ENCODE measurements around the gene TRO. TPM values are rescaled to one million over a fixed set of nuclear protein-coding genes. Genes with fewer than 3 reads are reported as not detected.

TRO gene
- 1 to 10 TPM in 4 of 6 donors, under 1 TPM in 1, not detected in 1; 0.40 to 1.6 (median 1.4) TPM for polyA plus RNA-seq (ENCODE audit: low read depth in 6 of 6)

DNA sequence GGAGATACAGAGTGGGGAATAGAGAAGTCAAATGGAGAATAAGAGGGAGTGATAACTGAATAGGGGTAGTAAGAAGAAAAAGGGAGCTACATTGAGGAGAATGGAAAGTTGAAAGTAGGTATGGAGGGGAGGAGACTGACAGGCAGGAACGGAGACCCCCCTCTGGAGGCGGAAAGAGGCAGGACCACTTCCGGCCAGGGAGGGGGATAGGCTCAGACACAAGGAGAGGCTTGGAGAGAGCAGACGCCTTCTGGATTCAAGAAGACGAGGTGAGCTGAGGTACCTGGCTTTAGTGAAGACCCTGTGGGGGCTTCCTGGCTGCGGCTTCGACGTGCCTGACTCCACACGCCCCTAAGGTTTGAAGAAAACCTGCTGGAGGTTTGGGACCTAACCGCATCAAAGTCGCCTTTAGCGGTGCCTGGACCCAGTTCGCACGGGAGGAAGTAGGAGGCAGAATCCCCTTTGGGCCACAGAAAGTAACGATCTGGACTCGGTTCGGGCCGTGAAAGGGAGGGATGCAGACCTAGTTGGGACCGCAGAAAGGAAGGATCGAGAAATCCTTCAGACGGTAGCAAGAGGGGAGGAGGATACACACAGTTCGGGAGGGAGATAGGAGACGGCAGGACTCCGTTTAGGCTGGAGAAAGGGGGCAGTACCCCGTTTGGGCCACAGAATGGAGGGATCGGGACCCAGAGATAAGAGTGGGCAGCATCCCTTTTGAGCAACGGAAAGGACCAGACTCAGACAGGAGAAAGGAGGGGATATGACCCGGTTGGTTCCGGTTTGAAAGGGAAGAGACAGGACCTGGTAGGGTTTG, at the start of gene TRO:
Gene TRO, plus strand, starts transcription at position 215 of the 817 bp plus-strand sequence. CDS start 1,423 bp downstream, outside the sequence.
- DNase-seq (no peak), ATAC-seq (ENCODE audit: low read depth in 2 of 2) (peak in 1 of 2 donors; percentile 16)
- H3K4me1 Mint-ChIP-seq, result peaks cover 15 to 24% (median 21%) of the 10 kb centered on the region in 3 donors
- H3K4me3 Mint-ChIP-seq, result peak within 1 kb of the TSS; percentile 80 to 98 (median 92)
- H3K27ac Mint-ChIP-seq, result peak within 1 kb of the TSS; percentile 44 to 94 (median 74)
- H3K27me3 Mint-ChIP-seq, result peaks cover 0 to 9% (median 4%) of the 10 kb centered on the region in 3 donors
- H3K36me3 Mint-ChIP-seq, result no peaks in the 10 kb centered on the region
- H3K9me3 Mint-ChIP-seq, result peaks cover 0 to 5% (median under 1%) of the 10 kb centered on the region in 7 donors

GRCh38 chrX:54885740-54886139, 34.9 kb upstream of the TRO start:
- peaks cover 0 to 7% of the 10 kb centered on the region in 2 donors for H3K36me3 Mint-ChIP-seq
- no peak overlapping the region for H3K4me3 Mint-ChIP-seq
- ATAC-seq (ENCODE audit: low read depth in 2 of 2), result no peak
- no peak overlapping the region for H3K27ac Mint-ChIP-seq
- peaks cover 0 to 4% (median 0%) of the 10 kb centered on the region in 7 donors for H3K9me3 Mint-ChIP-seq
- H3K4me1 Mint-ChIP-seq, result no peaks in the 10 kb centered on the region
- DNase-seq, result no peak
- peaks cover 8 to 41% (median 35%) of the 10 kb centered on the region in 3 donors for H3K27me3 Mint-ChIP-seq

- H3K27me3 Mint-ChIP-seq, result peaks cover 7 to 41% (median 40%) of the 10 kb centered on the region in 3 donors
Measured at GRCh38 chrX:54891573-54891972, 29.1 kb upstream of the TRO start.

GRCh38 chrX:54894159-54894558, 26.5 kb upstream of the TRO start:
- ATAC-seq (ENCODE audit: low read depth in 2 of 2), result no peak
- no peaks in the 10 kb centered on the region for H3K4me1 Mint-ChIP-seq

More at GRCh38 chrX:54891573-54891972, 29.1 kb upstream of the TRO start:
- Mint-ChIP-seq H3K27ac (no peak overlapping the region), H3K9me3 (peaks cover 0 to 19% (median 17%) of the 10 kb centered on the region in 7 donors), H3K4me3 (no peak overlapping the region), H3K4me1 (no peaks in the 10 kb centered on the region), H3K36me3 (no peaks in the 10 kb centered on the region)
- no peak for ATAC-seq (ENCODE audit: low read depth in 2 of 2)
- DNase-seq, result no peak

GRCh38 chrX:54909941-54910340, 10.7 kb upstream of the TRO start:
- H3K27me3 Mint-ChIP-seq, result no peaks in the 10 kb centered on the region
- H3K4me3 Mint-ChIP-seq, result no peak overlapping the region
- no peak overlapping the region for H3K27ac Mint-ChIP-seq
- DNase-seq (no peak), ATAC-seq (ENCODE audit: low read depth in 2 of 2) (no peak)
- no peaks in the 10 kb centered on the region for H3K36me3 Mint-ChIP-seq
- H3K4me1 Mint-ChIP-seq, result no peaks in the 10 kb centered on the region
- H3K9me3 Mint-ChIP-seq, result peaks cover 4 to 22% (median 9%) of the 10 kb centered on the region in 7 donors

More at GRCh38 chrX:54894159-54894558, 26.5 kb upstream of the TRO start:
- no peaks in the 10 kb centered on the region for H3K36me3 Mint-ChIP-seq
- H3K27me3 Mint-ChIP-seq, result peaks cover 4 to 26% (median 24%) of the 10 kb centered on the region in 3 donors
- no peak overlapping the region for H3K4me3 Mint-ChIP-seq
- DNase-seq, result no peak
- H3K27ac Mint-ChIP-seq, result no peak overlapping the region
- H3K9me3 Mint-ChIP-seq, result peaks cover 0 to 27% (median 19%) of the 10 kb centered on the region in 7 donors

GRCh38 chrX:54921427-54922021, 900 bp downstream of the TRO start:
- ATAC-seq (ENCODE audit: low read depth in 2 of 2), result peak; percentile 53 to 72
- peak; percentile 33 for DNase-seq
- H3K36me3 Mint-ChIP-seq, result no peaks in the 10 kb centered on the region

GRCh38 chrX:54922547-54922946, 1.9 kb downstream of the TRO start:
- Mint-ChIP-seq H3K4me1 (peaks cover 15 to 24% (median 21%) of the 10 kb centered on the region in 3 donors), H3K27ac (peak overlapping the region in 1 of 6 donors; percentile 83), H3K9me3 (peaks cover 0 to 8% (median 2%) of the 10 kb centered on the region in 7 donors), H3K36me3 (no peaks in the 10 kb centered on the region), H3K27me3 (peaks cover 0 to 9% (median 4%) of the 10 kb centered on the region in 3 donors), H3K4me3 (peak overlapping the region in 5 of 8 donors; percentile 31 to 98 (median 86))
- ATAC-seq (ENCODE audit: low read depth in 2 of 2) (no peak), DNase-seq (no peak)

More at GRCh38 chrX:54921427-54922021, 900 bp downstream of the TRO start:
- Mint-ChIP-seq H3K9me3 (peaks cover 0 to 8% (median under 1%) of the 10 kb centered on the region in 7 donors), H3K27ac (peak overlapping the region; percentile 44 to 93 (median 72)), H3K4me3 (peak overlapping the region; percentile 80 to 98 (median 92)), H3K27me3 (peaks cover 0 to 9% (median 4%) of the 10 kb centered on the region in 3 donors), H3K4me1 (peaks cover 15 to 24% (median 21%) of the 10 kb centered on the region in 3 donors)

- no peak for ATAC-seq (ENCODE audit: low read depth in 2 of 2)
- peak overlapping the region in 1 of 8 donors; percentile 30 for H3K4me3 Mint-ChIP-seq
- no peaks in the 10 kb centered on the region for H3K36me3 Mint-ChIP-seq
- no peak for DNase-seq
- H3K4me1 Mint-ChIP-seq, result peaks cover 15 to 24% (median 21%) of the 10 kb centered on the region in 3 donors
- no peak overlapping the region for H3K27ac Mint-ChIP-seq
- peaks cover 0 to 10% (median 3%) of the 10 kb centered on the region in 7 donors for H3K9me3 Mint-ChIP-seq
- peaks cover 0 to 9% (median 4%) of the 10 kb centered on the region in 3 donors for H3K27me3 Mint-ChIP-seq
Measured at GRCh38 chrX:54923376-54923775, 2.8 kb downstream of the TRO start.

GRCh38 chrX:54926978-54927377, 6.4 kb downstream of the TRO start:
- ATAC-seq (ENCODE audit: low read depth in 2 of 2) (no peak), DNase-seq (no peak)
- H3K4me1 Mint-ChIP-seq, result peaks cover 0 to 5% (median 4%) of the 10 kb centered on the region in 3 donors
- peaks cover 0 to 11% (median 3%) of the 10 kb centered on the region in 7 donors for H3K9me3 Mint-ChIP-seq
- no peak overlapping the region for H3K4me3 Mint-ChIP-seq
- no peak overlapping the region for H3K27ac Mint-ChIP-seq
- no peaks in the 10 kb centered on the region for H3K36me3 Mint-ChIP-seq
- no peaks in the 10 kb centered on the region for H3K27me3 Mint-ChIP-seq

DNA sequence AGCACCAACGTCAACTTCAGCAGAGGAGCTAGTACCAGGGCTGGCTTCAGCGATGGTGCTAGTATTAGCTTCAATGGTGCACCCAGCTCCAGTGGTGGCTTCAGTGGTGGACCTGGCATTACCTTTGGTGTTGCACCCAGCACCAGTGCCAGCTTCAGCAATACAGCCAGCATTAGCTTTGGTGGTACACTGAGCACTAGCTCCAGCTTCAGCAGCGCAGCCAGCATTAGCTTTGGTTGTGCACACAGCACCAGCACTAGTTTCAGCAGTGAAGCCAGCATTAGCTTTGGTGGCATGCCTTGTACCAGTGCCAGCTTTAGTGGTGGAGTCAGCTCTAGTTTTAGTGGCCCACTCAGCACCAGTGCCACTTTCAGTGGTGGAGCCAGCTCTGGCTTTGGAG, 8.3 kb downstream of the TRO start:
- ATAC-seq (ENCODE audit: low read depth in 2 of 2), result no peak

GRCh38 chrX:54930291-54931049, 9.8 kb downstream of the TRO start:
- Mint-ChIP-seq H3K9me3 (peaks cover 0 to 11% (median 3%) of the 10 kb centered on the region in 7 donors), H3K27ac (no peak overlapping the region), H3K27me3 (no peaks in the 10 kb centered on the region), H3K4me3 (no peak overlapping the region), H3K36me3 (no peaks in the 10 kb centered on the region), H3K4me1 (no peaks in the 10 kb centered on the region)
- ATAC-seq (ENCODE audit: low read depth in 2 of 2) (no peak), DNase-seq (no peak)

More for the DNA sequence above, 8.3 kb downstream of the TRO start:
- Mint-ChIP-seq H3K27ac (no peak overlapping the region), H3K27me3 (no peaks in the 10 kb centered on the region), H3K4me1 (no peaks in the 10 kb centered on the region), H3K4me3 (no peak overlapping the region), H3K9me3 (peaks cover 0 to 11% (median 3%) of the 10 kb centered on the region in 7 donors), H3K36me3 (no peaks in the 10 kb centered on the region)
- no peak for DNase-seq

- H3K36me3 Mint-ChIP-seq, result no peaks in the 10 kb centered on the region
- peaks cover 0 to 11% (median 0%) of the 10 kb centered on the region in 7 donors for H3K9me3 Mint-ChIP-seq
- ATAC-seq (ENCODE audit: low read depth in 2 of 2) (no peak), DNase-seq (no peak)
- no peak overlapping the region for H3K27ac Mint-ChIP-seq
- no peaks in the 10 kb centered on the region for H3K27me3 Mint-ChIP-seq
- H3K4me1 Mint-ChIP-seq, result no peaks in the 10 kb centered on the region
- H3K4me3 Mint-ChIP-seq, result no peak overlapping the region
Measured at GRCh38 chrX:54931107-54931506, 10.5 kb downstream of the TRO start.

All from naive B cell (primary cell).